ENCODE data around the gene LIN37. TPM values are rescaled to one million over a fixed set of nuclear protein-coding genes. Genes with fewer than 3 reads are reported as not detected.
A peak's percentile ranks its signal among the peaks of the same experiment; 100 is the strongest.

Gene LIN37
- total and polyA plus RNA-seq, 2 of the 13 experiments (the other 11 are each of a cell fraction or from before 2014, with no cell fraction given): 6.3 to 8.7 TPM

GRCh38 chr19:35748106-35749020 is at the start of gene LIN37 (continued):
- TF ChIP-seq ZBTB39 (CRISPR knock-in tag; IDR thresholded peaks at IDR 0.05) (no peak), ZNF562 (CRISPR knock-in tag; IDR thresholded peaks at IDR 0.05; ENCODE audit: borderline replicate concordance) (no peak), ZNF580 (CRISPR knock-in tag; IDR thresholded peaks at IDR 0.05; ENCODE audit: borderline replicate concordance, low read depth) (0 out of 2 replicates have a peak, but pooled peaks have one; percentile 19), JDP2 (CRISPR knock-in tag; IDR thresholded peaks at IDR 0.05; ENCODE audit: borderline replicate concordance) (no peak), NONO (IDR thresholded peaks at IDR 0.05) (no peak), NONO (CRISPR knock-in tag; conservative IDR thresholded peaks at IDR 0.05) (peak; percentile 37; the same call in 1 of the 2 replicates), ZNF407 (CRISPR knock-in tag; IDR thresholded peaks at IDR 0.05; ENCODE audit: not compliant biosample characterization) (no peak), ZNF33A (CRISPR knock-in tag; IDR thresholded peaks at IDR 0.05; ENCODE audit: borderline replicate concordance) (no peak), ZNF687 (CRISPR knock-in tag; IDR thresholded peaks at IDR 0.05) (peak; percentile 76), IRX3 (CRISPR knock-in tag; IDR thresholded peaks at IDR 0.05; ENCODE audit: borderline replicate concordance, low read depth) (no peak), ZNF784 (CRISPR knock-in tag; IDR thresholded peaks at IDR 0.05; ENCODE audit: borderline replicate concordance) (no peak)
